Panc1 (cell line): Measurements from ENCODE around the gene SLC4A5. TPM values are rescaled to one million over a fixed set of nuclear protein-coding genes. Genes with fewer than 3 reads are reported as not detected.

Source experiments
- ATAC-seq: fragments of 200-7000 bp; cut with Tn5 transposase; 2 replicates; pipeline ENCODE4 v1.9.1; 2020; ENCODE audit warnings: mild to moderate bottlenecking, moderate library complexity
- BruUV-seq: library from RNA; stranded (reverse); fragments of 400-500 nt; replicated peaks from 2 replicates; lab custom pipeline; 2021; lab: Mats Ljungman, UMichigan
- CTCF ChIA-PET: fragments of 300-600 bp; sonication (Branson Sonifier 250); formaldehyde crosslinking; loops from one replicate; lab custom pipeline; 2022; ENCODE audit warnings: antibody characterized with exemption; lab: Charles Lee
- POLR2A ChIA-PET: fragments of 300-600 bp; sonication (Branson Sonifier 250); formaldehyde crosslinking; loops from one replicate; lab custom pipeline; 2022; ENCODE audit warnings: antibody characterized with exemption; lab: Charles Lee
- DNase-seq: peaks from one replicate; pipeline ENCODE4 v3.0.0-alpha.2; 2010; ENCODE audit warnings: low read depth, low spot score
- H3K27ac ChIP-seq: 2 replicates; pipeline ENCODE4 v1.5.1; 2011; ENCODE audit warnings: mild to moderate bottlenecking, low read length, inconsistent platforms
- H3K27me3 ChIP-seq: fragments of 200-500 bp; sonication (Bioruptor generic); 2 replicates; pipeline ENCODE4 v1.6.0; 2014; ENCODE audit warnings: low read length, inconsistent platforms; ENCODE audit not compliant: control insufficient read depth, insufficient read depth
- H3K36me3 ChIP-seq: fragments of 200-500 bp; sonication (Bioruptor generic); 2 replicates; pipeline ENCODE4 v1.5.1; 2014; ENCODE audit warnings: inconsistent platforms, mild to moderate bottlenecking, low read length, moderate library complexity; ENCODE audit not compliant: control insufficient read depth, insufficient read depth
- H3K4me1 ChIP-seq: 2 replicates; pipeline ENCODE4 v1.5.1; 2011; ENCODE audit warnings: inconsistent platforms, mild to moderate bottlenecking, low read length, moderate library complexity; ENCODE audit not compliant: control insufficient read depth, insufficient read depth
- H3K4me3 ChIP-seq, 2 experiments: 2 replicates each; pipeline ENCODE4 v1.5.1; 2011 to 2012; ENCODE audit warnings: low read depth in 2 of 2, low read length in 2 of 2, mild to moderate bottlenecking in 2 of 2, inconsistent platforms in 1 of 2, moderate library complexity in 1 of 2
- H3K9me3 ChIP-seq: fragments of 200-500 bp; sonication (Bioruptor generic); 2 replicates; pipeline ENCODE4 v1.5.1; 2014; ENCODE audit warnings: low read depth, mild to moderate bottlenecking, inconsistent platforms, low read length, moderate library complexity; ENCODE audit not compliant: control insufficient read depth, insufficient read depth
- POLR2AphosphoS5 ChIP-seq: IDR thresholded peaks from 2 replicates; pipeline ENCODE4 v1.6.1; 2012; ENCODE audit warnings: mild to moderate bottlenecking, low read depth, low read length, moderate library complexity
- SIN3A ChIP-seq: IDR thresholded peaks from 2 replicates; pipeline ENCODE4 v1.6.1; 2012; ENCODE audit warnings: low read depth, mild to moderate bottlenecking, low read length, moderate library complexity, borderline replicate concordance; ENCODE audit not compliant: insufficient read depth
- TCF7L2 ChIP-seq: IDR thresholded peaks from 2 replicates; pipeline ENCODE4 v1.6.1; 2011; ENCODE audit warnings: mild to moderate bottlenecking, low read depth, low read length, inconsistent platforms
- in situ Hi-C: cut with HindIII; loops from 2 replicates; pipeline ENCODE4 v1.10.0; 2016; ENCODE audit warnings: low sequenced_read_pairs, low pct_unique_long_range_greater_than_20kb
- intact Hi-C: fragments of 100-400 bp; cut with micrococcal nuclease; formaldehyde crosslinking; loops from one replicate; pipeline ENCODE4 v1.10.0; 2022; ENCODE audit not compliant: unreplicated experiment
- total RNA-seq: library from RNA; stranded (reverse); gene quantifications from one replicate; pipeline ENCODE4 v1.2.1, GENCODE V29; 2021; ENCODE audit not compliant: unreplicated experiment
- TF ChIP-seq, protein P1 (sequence below): fragments of 450-650 bp; IDR thresholded peaks from 2 replicates; pipeline ENCODE4 v1.5.1; 2017; ENCODE audit warnings: mild to moderate bottlenecking
- TF ChIP-seq, protein P2 (sequence below), 2 experiments: IDR thresholded peaks; 2 replicates each; pipeline ENCODE4 v1.6.1; 2011 to 2012; ENCODE audit warnings: low read depth in 2 of 2, control low read depth in 1 of 2, low read length in 1 of 2, mild to moderate bottlenecking in 1 of 2, moderate library complexity in 1 of 2; ENCODE audit not compliant: insufficient read depth in 1 of 2

Gene SLC4A5
- total RNA-seq, 1 experiment from 2014 or later, result 1.2 TPM

DNA sequence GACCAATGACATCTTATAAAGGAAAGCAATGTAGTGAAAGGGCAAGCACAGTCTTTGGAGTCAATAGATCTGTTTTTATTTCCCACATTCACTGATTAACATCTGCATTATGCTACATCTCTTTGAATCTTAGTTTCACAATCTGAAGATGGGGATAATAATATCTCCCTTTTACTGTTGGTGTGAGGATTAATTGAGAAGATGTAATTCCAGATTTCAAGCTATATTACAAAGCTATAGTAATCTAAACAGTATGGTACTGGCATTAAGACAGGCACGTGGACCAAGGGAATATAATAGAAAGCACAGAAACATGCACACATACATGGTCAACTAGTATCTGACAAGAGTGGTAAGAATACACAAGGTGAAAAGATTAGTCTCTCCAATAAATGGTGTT is 45.3 kb downstream of the SLC4A5 start:
- no peak for DNase-seq
- intact Hi-C loops, result no loop called here
- Histone ChIP-seq H3K27ac (no peak overlapping the region), H3K27me3 (no peaks in the 10 kb centered on the region), H3K9me3 (no peaks in the 10 kb centered on the region), H3K36me3 (no peaks in the 10 kb centered on the region), H3K4me3 (no peak overlapping the region), H3K4me1 (no peaks in the 10 kb centered on the region)
- no TSS peak for BruUV-seq
- TF ChIP-seq POLR2AphosphoS5 (no peak), SIN3A (no peak)
- TF ChIP-seq, protein P1, sequence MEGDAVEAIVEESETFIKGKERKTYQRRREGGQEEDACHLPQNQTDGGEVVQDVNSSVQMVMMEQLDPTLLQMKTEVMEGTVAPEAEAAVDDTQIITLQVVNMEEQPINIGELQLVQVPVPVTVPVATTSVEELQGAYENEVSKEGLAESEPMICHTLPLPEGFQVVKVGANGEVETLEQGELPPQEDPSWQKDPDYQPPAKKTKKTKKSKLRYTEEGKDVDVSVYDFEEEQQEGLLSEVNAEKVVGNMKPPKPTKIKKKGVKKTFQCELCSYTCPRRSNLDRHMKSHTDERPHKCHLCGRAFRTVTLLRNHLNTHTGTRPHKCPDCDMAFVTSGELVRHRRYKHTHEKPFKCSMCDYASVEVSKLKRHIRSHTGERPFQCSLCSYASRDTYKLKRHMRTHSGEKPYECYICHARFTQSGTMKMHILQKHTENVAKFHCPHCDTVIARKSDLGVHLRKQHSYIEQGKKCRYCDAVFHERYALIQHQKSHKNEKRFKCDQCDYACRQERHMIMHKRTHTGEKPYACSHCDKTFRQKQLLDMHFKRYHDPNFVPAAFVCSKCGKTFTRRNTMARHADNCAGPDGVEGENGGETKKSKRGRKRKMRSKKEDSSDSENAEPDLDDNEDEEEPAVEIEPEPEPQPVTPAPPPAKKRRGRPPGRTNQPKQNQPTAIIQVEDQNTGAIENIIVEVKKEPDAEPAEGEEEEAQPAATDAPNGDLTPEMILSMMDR, result no peak
- TF ChIP-seq, protein P2, sequence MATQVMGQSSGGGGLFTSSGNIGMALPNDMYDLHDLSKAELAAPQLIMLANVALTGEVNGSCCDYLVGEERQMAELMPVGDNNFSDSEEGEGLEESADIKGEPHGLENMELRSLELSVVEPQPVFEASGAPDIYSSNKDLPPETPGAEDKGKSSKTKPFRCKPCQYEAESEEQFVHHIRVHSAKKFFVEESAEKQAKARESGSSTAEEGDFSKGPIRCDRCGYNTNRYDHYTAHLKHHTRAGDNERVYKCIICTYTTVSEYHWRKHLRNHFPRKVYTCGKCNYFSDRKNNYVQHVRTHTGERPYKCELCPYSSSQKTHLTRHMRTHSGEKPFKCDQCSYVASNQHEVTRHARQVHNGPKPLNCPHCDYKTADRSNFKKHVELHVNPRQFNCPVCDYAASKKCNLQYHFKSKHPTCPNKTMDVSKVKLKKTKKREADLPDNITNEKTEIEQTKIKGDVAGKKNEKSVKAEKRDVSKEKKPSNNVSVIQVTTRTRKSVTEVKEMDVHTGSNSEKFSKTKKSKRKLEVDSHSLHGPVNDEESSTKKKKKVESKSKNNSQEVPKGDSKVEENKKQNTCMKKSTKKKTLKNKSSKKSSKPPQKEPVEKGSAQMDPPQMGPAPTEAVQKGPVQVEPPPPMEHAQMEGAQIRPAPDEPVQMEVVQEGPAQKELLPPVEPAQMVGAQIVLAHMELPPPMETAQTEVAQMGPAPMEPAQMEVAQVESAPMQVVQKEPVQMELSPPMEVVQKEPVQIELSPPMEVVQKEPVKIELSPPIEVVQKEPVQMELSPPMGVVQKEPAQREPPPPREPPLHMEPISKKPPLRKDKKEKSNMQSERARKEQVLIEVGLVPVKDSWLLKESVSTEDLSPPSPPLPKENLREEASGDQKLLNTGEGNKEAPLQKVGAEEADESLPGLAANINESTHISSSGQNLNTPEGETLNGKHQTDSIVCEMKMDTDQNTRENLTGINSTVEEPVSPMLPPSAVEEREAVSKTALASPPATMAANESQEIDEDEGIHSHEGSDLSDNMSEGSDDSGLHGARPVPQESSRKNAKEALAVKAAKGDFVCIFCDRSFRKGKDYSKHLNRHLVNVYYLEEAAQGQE (IDR thresholded peaks at IDR 0.05; ENCODE audit: insufficient read depth in 1 of 2, low read depth in 2 of 2, low read length in 1 of 2), result no peak
- ATAC-seq, result no peak
- ChIA-PET POLR2A (no interaction called here), CTCF (no interaction called here)
- in situ Hi-C loops, result no loop called here

DNA sequence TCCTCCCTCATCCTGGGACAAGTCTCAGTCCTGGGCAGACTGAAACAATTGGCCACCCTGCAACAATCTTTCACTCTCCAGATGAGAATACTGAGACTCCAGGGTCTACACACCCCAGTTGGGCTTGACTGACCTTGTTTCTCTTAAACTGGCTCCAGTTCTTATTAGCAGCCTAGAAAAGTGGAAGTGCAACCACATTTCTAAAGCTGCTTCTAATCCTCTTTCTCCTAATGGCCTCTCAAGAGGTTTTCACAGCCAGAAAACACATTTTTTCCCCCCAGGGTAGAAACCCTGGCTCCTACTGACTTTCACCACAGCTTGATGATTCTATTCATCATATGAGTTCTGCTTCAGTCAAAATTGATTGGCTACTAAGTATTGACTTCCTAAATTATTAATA is 45.8 kb downstream of the SLC4A5 start:
- Histone ChIP-seq H3K36me3 (no peaks in the 10 kb centered on the region), H3K9me3 (no peaks in the 10 kb centered on the region), H3K4me1 (no peaks in the 10 kb centered on the region), H3K4me3 (no peak overlapping the region), H3K27me3 (no peaks in the 10 kb centered on the region), H3K27ac (no peak overlapping the region)
- BruUV-seq, result no TSS peak
- no peak for DNase-seq
- in situ Hi-C loops, result no loop called here
- CTCF ChIA-PET, result no interaction called here
- ATAC-seq, result no peak
- intact Hi-C loops, result no loop called here
- TF ChIP-seq, protein P2 (IDR thresholded peaks at IDR 0.05; ENCODE audit: insufficient read depth in 1 of 2, low read depth in 2 of 2, low read length in 1 of 2), result no peak
- TF ChIP-seq, protein P1, result no peak
- TF ChIP-seq TCF7L2, result no peak
- no peak for TF ChIP-seq POLR2AphosphoS5
- POLR2A ChIA-PET, result no interaction called here
